ENCODE results near the gene SLC29A4. TPM values are rescaled to one million over a fixed set of nuclear protein-coding genes. Genes with fewer than 3 reads are reported as not detected.

The SLC29A4 gene
- total and polyA plus RNA-seq, 2 of the 4 experiments (the other 2 are of a cell fraction) = 2.3 to 7.6 TPM

GRCh38 chr7:5349437-5350173, 66.9 kb downstream of the SLC29A4 start:
- Histone ChIP-seq H4K8ac (ENCODE audit: low read depth in 2 of 2, low read length in 2 of 2) (no peak overlapping the region), H4K91ac (ENCODE audit: insufficient read depth, low read depth, low read length) (no peak overlapping the region), H2BK5ac (ENCODE audit: low read depth, low read length, poor library complexity, severe bottlenecking) (no peak overlapping the region), H4K20me1 (ENCODE audit: insufficient read depth, low read length) (peaks cover 67% of the 10 kb centered on the region), H3K27me3 (ENCODE audit: control insufficient read depth, insufficient read depth, low read length) (no peaks in the 10 kb centered on the region), H2AK5ac (ENCODE audit: low read depth, low read length) (no peak overlapping the region), H2AFZ (replicated peaks; ENCODE audit: low read length, poor library complexity) (no peak overlapping the region), H3K56ac (ENCODE audit: extremely low read depth, insufficient read depth, low read length) (no peak overlapping the region), H3K14ac (replicated peaks; ENCODE audit: low read depth, low read length) (no peak overlapping the region), H2BK20ac (ENCODE audit: low read depth, low read length) (no peak overlapping the region), H4K5ac (ENCODE audit: low read depth, low read length) (no peak overlapping the region), H2AK9ac (replicated peaks; ENCODE audit: low read depth, low read length, poor library complexity) (no peak overlapping the region), H3K27ac (ENCODE audit: insufficient read depth, low read length) (no peak overlapping the region), H3K9me3 (ENCODE audit: control insufficient read depth, insufficient read depth, low read length) (no peaks in the 10 kb centered on the region), H2BK120ac (ENCODE audit: low read depth, low read length) (no peak overlapping the region), H3K9me1 (ENCODE audit: insufficient read depth, low read length) (peaks cover 19% of the 10 kb centered on the region), H3K4me3 (ENCODE audit: insufficient read depth, low read depth, low read length) (no peak overlapping the region), H3K36me3 (ENCODE audit: control insufficient read depth, insufficient read depth, low read length) (peaks cover 70% of the 10 kb centered on the region), H2BK15ac (ENCODE audit: low read depth, low read length) (no peak overlapping the region), H3K9ac (ENCODE audit: low read depth, low read length) (no peak overlapping the region), H3K79me1 (ENCODE audit: low read depth in 1 of 2, low read length in 2 of 2) (peaks cover 9 to 81% of the 10 kb centered on the region in 2 experiments), H3K18ac (ENCODE audit: low read depth, low read length) (no peak overlapping the region), H3K4ac (ENCODE audit: low read depth, low read length) (no peak overlapping the region), H3K23ac (ENCODE audit: low read depth, low read length) (no peak overlapping the region), H3K4me1 (ENCODE audit: control insufficient read depth, insufficient read depth, low read length) (peaks cover 9% of the 10 kb centered on the region), H3K4me2 (ENCODE audit: low read depth, low read length) (no peak overlapping the region)
- in situ Hi-C loops (cut with MboI; ENCODE audit: low sequenced_read_pairs) = no loop called here
- intact Hi-C loops (cut with micrococcal nuclease) = no loop called here
- 78% methylated on average over 10 of the region's 34 CpGs; no CpG with 5 or more reads in 1 of the 2 experiments for WGBS, 2 experiments (ENCODE audit: extremely low coverage in 2 of 2, insufficient read length in 1 of 2)
- CTCF ChIA-PET = no interaction called here
- no TSS peak for BruUV-seq (replicated peaks)
- POLR2A ChIA-PET (ENCODE audit: unreplicated experiment) = no interaction called here
- TF ChIP-seq CEBPB (IDR thresholded peaks at IDR 0.05; ENCODE audit: low read depth, low read length) = no peak
- TF ChIP-seq BHLHE40 (IDR thresholded peaks at IDR 0.05; ENCODE audit: low read depth, low read length) = no peak
- TF ChIP-seq CHD1 (IDR thresholded peaks at IDR 0.05; ENCODE audit: low read depth, low read length) = no peak
- no peak for TF ChIP-seq MAZ (IDR thresholded peaks at IDR 0.05; ENCODE audit: borderline replicate concordance, low read depth, low read length)
- ATAC-seq (ENCODE audit: low read depth) (no peak), DNase-seq (no peak)
- dilution Hi-C loops (cut with HindIII; ENCODE audit: low sequenced_read_pairs, unreplicated experiment) = no loop called here
